OCI-LY7 (cell line): ENCODE data around the gene MPC1L.

ENCODE experiments used
- EZH2phosphoT487 ChIP-seq: fragments of 200-600 bp; sonication (generic); IDR thresholded peaks from 2 replicates; pipeline ENCODE4 v1.6.1; 2018; ENCODE audit warnings: low read depth, borderline replicate concordance, mild to moderate bottlenecking, mixed run types, antibody characterized with exemption, low read length, moderate library complexity, mixed read lengths
- TF ChIP-seq, protein P1 (sequence below): fragments of 200-600 bp; sonication (generic); conservative IDR thresholded peaks from 2 replicates; pipeline ENCODE4 v1.5.1; 2014; ENCODE audit warnings: mild to moderate bottlenecking, antibody characterized with exemption, low read length, moderate library complexity, mixed read lengths

- TF ChIP-seq, protein P1, sequence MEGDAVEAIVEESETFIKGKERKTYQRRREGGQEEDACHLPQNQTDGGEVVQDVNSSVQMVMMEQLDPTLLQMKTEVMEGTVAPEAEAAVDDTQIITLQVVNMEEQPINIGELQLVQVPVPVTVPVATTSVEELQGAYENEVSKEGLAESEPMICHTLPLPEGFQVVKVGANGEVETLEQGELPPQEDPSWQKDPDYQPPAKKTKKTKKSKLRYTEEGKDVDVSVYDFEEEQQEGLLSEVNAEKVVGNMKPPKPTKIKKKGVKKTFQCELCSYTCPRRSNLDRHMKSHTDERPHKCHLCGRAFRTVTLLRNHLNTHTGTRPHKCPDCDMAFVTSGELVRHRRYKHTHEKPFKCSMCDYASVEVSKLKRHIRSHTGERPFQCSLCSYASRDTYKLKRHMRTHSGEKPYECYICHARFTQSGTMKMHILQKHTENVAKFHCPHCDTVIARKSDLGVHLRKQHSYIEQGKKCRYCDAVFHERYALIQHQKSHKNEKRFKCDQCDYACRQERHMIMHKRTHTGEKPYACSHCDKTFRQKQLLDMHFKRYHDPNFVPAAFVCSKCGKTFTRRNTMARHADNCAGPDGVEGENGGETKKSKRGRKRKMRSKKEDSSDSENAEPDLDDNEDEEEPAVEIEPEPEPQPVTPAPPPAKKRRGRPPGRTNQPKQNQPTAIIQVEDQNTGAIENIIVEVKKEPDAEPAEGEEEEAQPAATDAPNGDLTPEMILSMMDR: no peak
- TF ChIP-seq EZH2phosphoT487: no peak
These were observed 40.4 kb upstream of the MPC1L start for GRCh38 chrX:40582811-40583210.
